ENCODE results near the gene RBM47.

Gene RBM47

DNA sequence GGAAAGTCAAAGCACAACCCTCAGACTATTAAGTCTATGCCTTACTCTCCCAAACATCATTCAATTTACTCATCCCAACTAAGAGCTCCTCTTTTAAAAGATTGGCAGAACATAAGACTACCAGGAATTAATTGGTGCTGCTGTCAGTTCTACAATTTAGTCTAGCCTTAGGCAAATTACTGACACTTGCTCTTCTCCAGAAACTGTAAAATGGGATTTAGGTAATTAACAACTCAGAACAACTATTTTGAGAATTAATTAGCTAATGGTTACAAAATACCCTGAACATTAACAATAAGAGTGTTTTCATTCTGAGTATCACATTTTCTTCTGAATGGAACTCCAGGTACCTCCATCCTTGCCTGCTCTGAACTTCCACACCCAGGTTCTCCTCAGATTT is 36.2 kb upstream of the RBM47 start:
- H3K27ac ChIP-seq, result no peak overlapping the region
- no peaks in the 10 kb centered on the region for H3K27me3 ChIP-seq (ENCODE audit: insufficient read depth, low read depth, severe bottlenecking)
- no peak for DNase-seq
- no peaks in the 10 kb centered on the region for H3K36me3 ChIP-seq
- TF ChIP-seq, protein P1, sequence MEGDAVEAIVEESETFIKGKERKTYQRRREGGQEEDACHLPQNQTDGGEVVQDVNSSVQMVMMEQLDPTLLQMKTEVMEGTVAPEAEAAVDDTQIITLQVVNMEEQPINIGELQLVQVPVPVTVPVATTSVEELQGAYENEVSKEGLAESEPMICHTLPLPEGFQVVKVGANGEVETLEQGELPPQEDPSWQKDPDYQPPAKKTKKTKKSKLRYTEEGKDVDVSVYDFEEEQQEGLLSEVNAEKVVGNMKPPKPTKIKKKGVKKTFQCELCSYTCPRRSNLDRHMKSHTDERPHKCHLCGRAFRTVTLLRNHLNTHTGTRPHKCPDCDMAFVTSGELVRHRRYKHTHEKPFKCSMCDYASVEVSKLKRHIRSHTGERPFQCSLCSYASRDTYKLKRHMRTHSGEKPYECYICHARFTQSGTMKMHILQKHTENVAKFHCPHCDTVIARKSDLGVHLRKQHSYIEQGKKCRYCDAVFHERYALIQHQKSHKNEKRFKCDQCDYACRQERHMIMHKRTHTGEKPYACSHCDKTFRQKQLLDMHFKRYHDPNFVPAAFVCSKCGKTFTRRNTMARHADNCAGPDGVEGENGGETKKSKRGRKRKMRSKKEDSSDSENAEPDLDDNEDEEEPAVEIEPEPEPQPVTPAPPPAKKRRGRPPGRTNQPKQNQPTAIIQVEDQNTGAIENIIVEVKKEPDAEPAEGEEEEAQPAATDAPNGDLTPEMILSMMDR (IDR thresholded peaks at IDR 0.05; ENCODE audit: low read depth, low read length), result no peak
- H3K4me3 ChIP-seq (ENCODE audit: low read depth, low read length), result no peak overlapping the region
- no peaks in the 10 kb centered on the region for H3K9me3 ChIP-seq (ENCODE audit: severe bottlenecking)

DNA sequence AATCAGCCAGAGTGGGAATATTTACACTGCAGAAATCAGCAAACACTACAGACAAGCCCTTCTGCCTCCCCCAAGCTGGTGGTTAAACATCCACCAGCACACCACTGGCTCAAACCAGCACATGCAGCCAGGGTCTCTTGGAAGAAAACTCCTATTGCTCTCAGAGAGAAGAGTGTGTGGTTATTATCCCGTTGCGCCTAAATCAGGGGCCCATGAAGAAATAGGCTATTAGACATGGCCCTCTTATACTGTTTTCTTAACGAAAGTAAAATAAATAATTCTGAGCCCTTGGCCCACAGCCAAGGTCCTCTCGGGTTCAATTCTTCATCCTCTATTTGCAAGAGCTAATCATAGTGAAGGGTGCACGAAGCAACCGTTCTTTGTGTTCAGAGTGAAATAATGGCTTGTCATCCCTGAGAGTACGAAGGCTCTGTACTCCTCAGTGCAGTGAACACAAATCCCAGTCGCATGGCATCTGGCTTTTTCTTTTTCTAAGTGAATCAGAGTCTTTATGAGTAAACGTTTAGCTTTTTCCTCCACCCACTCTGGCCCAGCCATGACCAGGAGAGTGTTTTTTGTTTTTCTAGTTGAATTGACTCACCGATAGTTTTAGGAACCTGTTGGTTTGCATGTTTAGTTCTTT is 33.4 kb upstream of the RBM47 start:
- H3K27ac ChIP-seq, result no peak overlapping the region
- no peaks in the 10 kb centered on the region for H3K9me3 ChIP-seq (ENCODE audit: severe bottlenecking)
- TF ChIP-seq, protein P1 (IDR thresholded peaks at IDR 0.05; ENCODE audit: low read depth, low read length), result no peak
- H3K36me3 ChIP-seq, result no peaks in the 10 kb centered on the region
- no peak for DNase-seq
- H3K4me3 ChIP-seq (ENCODE audit: low read depth, low read length), result no peak overlapping the region
- H3K27me3 ChIP-seq (ENCODE audit: insufficient read depth, low read depth, severe bottlenecking), result no peaks in the 10 kb centered on the region

DNA sequence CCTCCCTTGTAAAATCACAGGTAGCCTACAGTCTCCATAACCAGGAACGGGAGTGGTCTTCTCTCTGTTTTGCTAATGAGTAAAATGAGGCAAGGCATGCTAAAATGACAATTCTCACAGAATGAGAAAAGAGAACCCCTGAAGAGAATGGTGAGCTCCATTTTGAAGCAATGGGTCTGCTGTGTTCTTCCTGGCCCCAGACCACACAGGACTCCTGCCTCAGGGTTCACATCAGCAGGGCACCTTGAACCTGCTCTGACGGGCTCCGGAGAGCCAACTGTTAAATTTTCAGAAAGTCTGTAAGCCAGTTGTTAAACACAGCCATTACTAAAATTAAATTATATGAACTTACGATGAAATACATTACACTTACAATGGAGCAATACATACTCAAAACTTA is 32.1 kb upstream of the RBM47 start:
- Histone ChIP-seq H3K9me3 (ENCODE audit: severe bottlenecking) (no peaks in the 10 kb centered on the region), H3K36me3 (no peaks in the 10 kb centered on the region), H3K27me3 (ENCODE audit: insufficient read depth, low read depth, severe bottlenecking) (no peaks in the 10 kb centered on the region), H3K4me3 (ENCODE audit: low read depth, low read length) (no peak overlapping the region), H3K27ac (no peak overlapping the region)
- TF ChIP-seq, protein P1 (IDR thresholded peaks at IDR 0.05; ENCODE audit: low read depth, low read length), result no peak
- DNase-seq, result no peak

DNA sequence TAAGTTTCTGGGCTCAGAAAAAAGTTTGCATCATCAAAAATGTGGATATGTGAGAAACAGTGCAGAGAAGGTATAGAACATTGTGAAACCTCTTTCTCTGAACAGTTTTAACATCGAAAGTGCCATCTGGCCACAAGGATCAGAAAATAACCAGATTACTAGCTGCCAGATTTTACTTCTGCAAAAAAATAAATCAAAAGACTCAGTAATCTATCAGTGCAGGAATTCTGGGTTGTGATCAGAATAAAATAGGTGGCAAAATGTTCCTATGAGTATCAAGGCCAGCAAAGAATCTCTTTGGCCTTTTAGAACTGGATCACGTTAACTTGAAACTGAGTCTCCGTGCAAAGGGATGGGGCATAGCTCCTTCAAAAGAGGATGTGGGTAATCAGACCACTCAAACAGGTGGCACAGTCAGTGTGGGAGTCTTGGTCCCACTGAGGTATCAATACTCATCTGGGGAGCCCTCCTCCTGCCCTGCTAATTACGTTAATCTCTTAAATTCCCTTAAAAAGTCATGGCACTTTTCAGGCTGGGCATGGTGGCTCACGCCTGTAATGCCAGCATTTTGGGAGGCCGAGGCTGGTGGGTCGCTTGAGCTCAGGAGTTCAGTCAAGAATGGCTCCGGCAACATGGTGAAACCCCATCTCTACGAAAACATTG is 26.7 kb upstream of the RBM47 start:
- TF ChIP-seq, protein P1 (IDR thresholded peaks at IDR 0.05; ENCODE audit: low read depth, low read length), result no peak
- Histone ChIP-seq H3K27me3 (ENCODE audit: insufficient read depth, low read depth, severe bottlenecking) (no peaks in the 10 kb centered on the region), H3K4me3 (ENCODE audit: low read depth, low read length) (no peak overlapping the region), H3K27ac (no peak overlapping the region), H3K9me3 (ENCODE audit: severe bottlenecking) (no peaks in the 10 kb centered on the region), H3K36me3 (no peaks in the 10 kb centered on the region)
- no peak for DNase-seq

DNA sequence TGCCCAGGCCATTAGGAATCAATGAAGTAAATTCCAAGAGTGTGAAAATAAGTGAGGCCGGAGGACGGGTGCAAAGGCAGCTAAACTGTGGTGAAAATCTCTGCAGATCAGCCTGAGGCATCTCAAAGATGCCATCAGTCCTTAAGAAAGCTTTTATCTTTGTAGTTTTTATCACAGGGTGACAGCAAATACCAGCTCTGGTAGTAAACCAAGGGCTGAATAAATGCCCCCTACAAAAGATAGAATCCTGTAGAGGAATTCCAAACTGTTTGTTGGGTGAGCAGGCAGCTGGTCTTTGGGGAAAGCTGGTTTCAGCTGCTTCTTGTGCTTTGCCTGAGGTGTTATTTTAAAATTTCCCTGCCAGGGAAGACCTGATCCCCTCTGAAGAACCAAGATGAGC is 21.6 kb upstream of the RBM47 start:
- Histone ChIP-seq H3K9me3 (ENCODE audit: severe bottlenecking) (no peaks in the 10 kb centered on the region), H3K4me3 (ENCODE audit: low read depth, low read length) (no peak overlapping the region), H3K27me3 (ENCODE audit: insufficient read depth, low read depth, severe bottlenecking) (no peaks in the 10 kb centered on the region), H3K36me3 (no peaks in the 10 kb centered on the region), H3K27ac (no peak overlapping the region)
- DNase-seq, result no peak
- TF ChIP-seq, protein P1 (IDR thresholded peaks at IDR 0.05; ENCODE audit: low read depth, low read length), result no peak

DNA sequence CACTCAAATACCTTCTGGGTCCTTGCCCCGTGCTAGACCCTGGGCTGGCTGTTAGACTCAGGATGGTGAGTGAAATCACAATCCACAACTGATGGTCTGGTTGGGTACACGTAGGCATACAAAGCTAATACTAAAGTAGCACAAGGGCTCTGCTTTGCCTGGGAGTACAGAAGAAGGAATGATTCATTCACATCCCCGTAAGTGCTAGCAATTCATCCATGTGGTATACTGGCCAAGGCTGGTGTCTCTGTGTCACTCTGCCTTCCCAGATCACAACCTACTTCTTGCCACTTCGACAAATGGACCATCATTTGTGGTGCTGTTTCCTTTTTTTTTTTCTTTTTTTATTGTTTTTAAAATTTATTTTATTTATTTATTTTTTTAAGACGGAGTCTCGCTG is 19.7 kb upstream of the RBM47 start:
- Histone ChIP-seq H3K27me3 (ENCODE audit: insufficient read depth, low read depth, severe bottlenecking) (no peaks in the 10 kb centered on the region), H3K27ac (no peak overlapping the region), H3K36me3 (no peaks in the 10 kb centered on the region), H3K4me3 (ENCODE audit: low read depth, low read length) (no peak overlapping the region), H3K9me3 (ENCODE audit: severe bottlenecking) (no peaks in the 10 kb centered on the region)
- TF ChIP-seq, protein P1 (IDR thresholded peaks at IDR 0.05; ENCODE audit: low read depth, low read length), result no peak
- DNase-seq, result no peak

All from WERI-Rb-1 (cell line).